Activated T-cell treated with anti-CD3 and anti-CD28 coated beads, Interleukin-2, amount 50 U/mL, for 48 hours (primary cell): ENCODE measurements around the gene FRMPD1.
A peak's percentile ranks its signal among the peaks of the same experiment; 100 is the strongest.
"Not testable (repeated sequence)": the region's sequence is repeated elsewhere in the genome, so short reads cannot be mapped to it uniquely, and the experiment has no call there.

ENCODE experiments used
- DNase-seq, 2 experiments: peaks; one replicate each; pipeline ENCODE4 v3.0.0-alpha.2; 2020

The FRMPD1 gene

DNA sequence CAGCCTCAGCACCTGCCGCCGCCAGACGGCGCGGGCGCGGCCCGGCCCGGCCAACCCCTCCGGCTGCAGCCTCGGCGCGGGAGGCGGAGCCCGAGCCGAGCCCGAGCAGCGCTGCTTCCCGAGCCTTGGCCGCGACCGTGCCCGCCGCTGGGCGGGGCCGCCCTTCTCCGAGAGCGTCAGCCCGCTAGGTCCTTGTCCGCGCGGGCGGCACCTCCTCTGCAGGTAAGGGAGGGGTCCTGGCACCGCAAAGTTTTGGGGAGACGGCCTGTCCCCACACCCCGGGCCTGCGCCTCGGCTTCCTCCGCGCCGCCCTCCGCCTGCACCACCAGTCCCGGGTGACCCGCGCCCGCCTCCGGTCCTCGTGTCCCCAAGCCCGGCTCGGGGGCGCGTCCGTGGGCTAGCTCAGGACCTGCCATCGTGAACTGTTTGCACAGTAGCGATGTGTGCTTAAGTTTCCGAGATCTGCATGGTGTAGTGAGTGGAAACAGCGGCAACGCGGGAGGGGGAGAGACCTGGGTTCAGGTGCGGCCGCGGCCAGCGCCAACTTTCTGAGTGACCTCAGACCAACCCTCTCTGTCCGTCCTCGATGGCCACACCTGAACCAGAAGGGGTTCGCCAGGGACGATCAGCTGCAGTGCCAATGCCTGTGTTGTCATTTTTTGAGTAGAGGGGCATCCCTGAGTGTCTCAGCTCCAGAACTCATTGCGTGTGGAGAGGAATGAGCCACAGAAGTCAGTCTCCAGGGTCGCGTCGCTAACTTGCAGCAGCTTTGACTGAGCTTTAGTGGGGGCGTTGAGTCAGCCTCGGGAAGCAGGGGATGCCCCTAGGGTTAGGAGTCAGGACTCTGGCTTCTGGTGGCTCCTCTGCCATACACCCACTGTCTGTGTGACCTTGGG is at the start of gene FRMPD1:
Gene FRMPD1, plus strand, starts transcription at position 82 of the 896 bp plus-strand sequence. CDS start 41,688 bp downstream, outside the sequence.
- peak; percentile 62 to 75 for DNase-seq

DNA sequence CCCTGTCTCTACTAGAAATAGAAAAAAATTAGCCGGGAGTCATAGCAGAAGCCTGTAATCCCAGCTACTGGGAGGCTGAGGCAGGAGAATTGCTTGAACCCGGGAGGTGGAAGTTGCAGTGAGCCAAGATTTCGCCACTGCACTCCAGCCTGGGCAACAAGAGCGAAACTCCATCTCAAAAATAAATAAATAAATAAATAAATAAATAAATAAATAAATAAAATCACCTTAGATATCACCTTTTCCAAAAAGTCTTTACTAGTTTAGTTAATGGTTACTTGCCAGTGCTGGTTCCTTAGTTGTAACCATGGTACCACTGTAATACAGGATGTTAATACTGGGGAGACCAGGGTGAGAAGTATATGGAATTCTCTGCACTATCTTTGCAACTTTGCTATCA is 48.7 kb upstream of the FRMPD1 start:
- DNase-seq: not testable (repeated sequence)

DNA sequence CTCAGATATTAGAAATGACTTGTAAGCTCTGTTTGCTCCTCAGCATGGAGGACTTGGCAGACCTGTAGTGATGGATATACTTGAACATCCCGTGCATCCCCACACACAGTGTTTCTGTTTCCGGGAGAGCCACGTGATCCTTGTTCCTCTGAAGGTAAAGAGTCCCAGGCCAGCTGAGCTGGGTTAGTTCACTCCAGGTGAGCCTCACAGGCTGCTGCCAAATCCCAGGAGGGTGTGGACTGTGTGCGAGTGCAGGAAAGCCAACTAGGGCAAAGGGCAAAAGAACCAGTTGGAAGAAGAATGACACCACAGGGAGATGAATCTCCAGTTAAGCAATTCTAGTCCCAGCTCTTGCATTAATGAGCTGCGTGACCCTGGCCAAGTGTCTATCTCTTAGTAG is 47.9 kb upstream of the FRMPD1 start:
- DNase-seq: no peak

DNA sequence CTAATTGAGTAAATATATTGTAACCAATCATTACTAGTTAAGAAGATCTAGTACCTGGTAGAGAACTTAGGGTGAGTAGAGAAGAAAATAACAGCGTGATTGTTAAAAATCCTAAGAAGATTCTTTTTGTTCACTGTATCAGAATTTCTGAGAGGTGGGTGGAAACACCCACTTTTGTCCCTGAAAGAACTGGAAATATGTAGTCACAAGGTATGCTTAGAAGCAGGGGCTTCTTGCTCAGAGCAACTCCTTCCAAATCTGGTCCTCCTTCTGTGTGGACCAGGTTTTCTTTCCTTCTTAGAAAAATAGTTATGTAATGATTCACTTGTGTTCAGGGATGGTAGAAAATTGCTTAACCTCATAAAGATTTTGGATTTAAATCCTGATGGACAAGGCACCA is 46.5 kb upstream of the FRMPD1 start:
- no peak for DNase-seq

DNA sequence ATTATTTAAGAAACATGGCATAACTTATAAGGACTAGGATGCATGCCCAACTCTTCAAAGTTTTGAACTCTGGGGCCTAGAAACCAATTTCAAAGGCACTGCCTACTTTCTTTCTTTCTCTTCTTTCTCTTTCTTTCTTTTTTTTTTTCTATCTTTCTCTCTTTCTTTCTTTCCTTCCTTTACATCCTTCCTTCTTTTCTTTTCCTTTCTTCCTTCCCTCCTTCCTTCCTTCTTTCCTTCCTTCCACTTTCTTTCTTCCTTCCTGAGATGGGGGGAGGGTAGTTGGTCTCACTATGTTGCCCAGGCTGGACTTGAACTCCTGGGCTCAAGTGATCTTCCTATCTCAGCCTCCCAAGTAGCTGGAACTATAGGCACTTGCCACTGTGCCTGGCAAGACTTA is 42.5 kb upstream of the FRMPD1 start:
- no peak for DNase-seq

- DNase-seq: no peak
These were observed 40.9 kb upstream of the FRMPD1 start for GRCh38 chr9:37609735-37610397.

DNA sequence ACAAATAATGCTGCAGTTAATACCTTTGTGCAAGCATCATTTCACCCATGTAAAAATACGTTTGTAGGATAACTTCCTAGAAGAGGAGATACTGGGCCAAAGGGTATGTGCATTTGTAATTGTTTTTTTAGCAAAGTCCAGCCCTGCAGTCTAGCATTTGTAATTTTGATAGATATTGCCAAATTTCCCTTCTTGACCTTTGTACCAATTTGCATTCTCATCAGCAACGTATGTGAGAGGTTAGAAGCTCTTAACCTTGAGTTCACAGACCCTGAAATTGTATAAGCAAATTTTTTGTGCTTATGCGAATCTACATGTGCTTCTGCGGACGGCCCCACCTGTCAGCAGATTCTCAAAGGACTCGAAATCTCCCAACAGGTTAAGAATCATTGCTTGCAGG is 39.7 kb upstream of the FRMPD1 start:
- DNase-seq: no peak

DNA sequence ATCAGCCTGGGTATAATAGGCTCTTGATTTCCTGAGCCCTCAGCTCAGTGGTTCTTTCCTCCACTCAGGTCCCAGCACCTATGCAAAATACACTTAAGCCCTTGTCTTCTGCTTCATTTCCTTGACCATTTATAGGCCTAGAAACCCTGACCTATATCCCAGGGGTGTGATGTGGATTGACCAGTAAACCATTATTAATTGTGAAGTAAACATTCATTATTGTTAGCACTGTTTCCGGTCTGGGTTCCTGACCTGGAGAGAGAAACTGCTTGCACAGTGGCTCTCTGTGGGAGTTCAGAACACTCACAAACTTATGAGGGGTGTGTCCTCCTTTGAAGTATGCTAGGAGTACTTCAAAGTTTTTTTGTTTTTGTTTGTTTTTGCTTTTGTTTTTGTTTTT is 38.8 kb upstream of the FRMPD1 start:
- DNase-seq: no peak

DNA sequence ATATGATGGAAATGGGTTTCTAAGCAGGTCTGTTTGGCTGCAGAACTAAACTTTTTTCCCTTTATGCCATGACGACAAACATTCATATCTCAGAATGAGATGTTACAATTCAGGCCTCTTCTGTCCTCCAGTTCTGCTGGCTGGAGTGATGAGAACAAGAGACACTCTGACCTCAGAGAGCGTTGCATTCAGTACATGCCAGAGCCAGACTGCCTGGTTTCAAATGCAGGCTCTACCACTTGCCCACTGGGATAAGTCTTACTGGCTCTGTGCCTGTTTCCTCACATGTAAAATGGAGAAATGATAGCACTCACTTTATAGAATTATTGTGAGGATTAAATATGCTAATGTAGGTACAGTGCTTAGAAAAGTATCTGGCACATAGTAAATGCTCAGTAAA is 33.6 kb upstream of the FRMPD1 start:
- DNase-seq: no peak

DNA sequence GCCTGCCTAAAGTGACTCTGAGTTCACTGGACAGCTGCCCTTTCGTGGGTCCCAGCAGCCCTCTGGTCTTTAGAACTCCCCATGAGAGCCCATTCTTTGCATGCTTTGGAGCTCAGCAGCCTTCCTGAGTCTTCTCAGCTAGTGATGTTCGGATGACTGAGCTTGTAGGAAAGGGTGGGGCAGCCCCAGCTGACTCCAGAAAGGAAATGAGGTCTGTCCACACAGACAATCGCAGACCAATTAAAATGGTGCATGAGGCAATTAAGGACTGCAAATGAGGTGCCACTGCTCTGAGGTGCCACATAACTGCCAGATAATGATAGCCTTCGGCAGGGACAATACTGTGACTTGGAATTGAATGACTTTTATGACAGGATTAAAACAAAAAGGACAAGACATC is 32.9 kb upstream of the FRMPD1 start:
- no peak for DNase-seq

DNA sequence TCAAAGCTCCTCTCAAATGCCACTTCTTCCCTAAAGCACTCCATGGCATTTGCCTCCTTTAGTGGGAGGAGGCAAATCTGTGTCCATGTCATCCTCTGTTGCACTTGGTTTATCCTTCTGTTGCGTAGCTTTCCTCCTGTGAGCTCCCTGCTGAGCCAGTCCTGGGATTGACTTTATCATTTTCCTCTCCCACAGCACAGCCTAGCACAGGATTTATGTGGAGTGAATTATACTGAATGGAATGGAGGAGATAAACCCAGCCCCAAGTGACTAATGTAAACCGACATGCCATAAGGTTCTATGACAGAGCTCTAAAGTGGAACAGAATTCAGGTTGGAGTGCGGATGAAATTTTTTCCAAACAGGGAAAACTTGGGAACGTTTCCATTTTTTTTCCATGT is 31.9 kb upstream of the FRMPD1 start:
- DNase-seq: no peak

DNA sequence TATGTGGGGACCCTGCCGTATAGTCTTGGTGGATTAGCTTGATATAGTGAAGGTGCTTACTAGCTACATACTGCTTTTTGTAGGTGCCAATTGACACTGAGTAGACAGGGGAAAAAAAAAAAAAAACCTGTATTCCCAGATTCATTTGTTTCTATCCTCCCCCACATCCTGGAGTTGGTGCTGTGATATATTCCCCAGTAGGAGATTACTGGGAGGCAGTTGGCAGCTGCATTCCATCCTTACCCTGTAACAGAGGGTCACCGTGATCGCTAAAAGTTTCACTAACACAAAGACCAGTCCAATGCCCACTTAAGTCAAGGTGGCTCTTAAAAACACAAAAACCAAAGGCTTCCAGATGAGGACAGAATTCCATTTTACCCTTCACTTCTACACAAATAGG is 30.9 kb upstream of the FRMPD1 start:
- no peak for DNase-seq

- DNase-seq: no peak
These were observed 30.4 kb upstream of the FRMPD1 start for GRCh38 chr9:37620396-37620795.

DNA sequence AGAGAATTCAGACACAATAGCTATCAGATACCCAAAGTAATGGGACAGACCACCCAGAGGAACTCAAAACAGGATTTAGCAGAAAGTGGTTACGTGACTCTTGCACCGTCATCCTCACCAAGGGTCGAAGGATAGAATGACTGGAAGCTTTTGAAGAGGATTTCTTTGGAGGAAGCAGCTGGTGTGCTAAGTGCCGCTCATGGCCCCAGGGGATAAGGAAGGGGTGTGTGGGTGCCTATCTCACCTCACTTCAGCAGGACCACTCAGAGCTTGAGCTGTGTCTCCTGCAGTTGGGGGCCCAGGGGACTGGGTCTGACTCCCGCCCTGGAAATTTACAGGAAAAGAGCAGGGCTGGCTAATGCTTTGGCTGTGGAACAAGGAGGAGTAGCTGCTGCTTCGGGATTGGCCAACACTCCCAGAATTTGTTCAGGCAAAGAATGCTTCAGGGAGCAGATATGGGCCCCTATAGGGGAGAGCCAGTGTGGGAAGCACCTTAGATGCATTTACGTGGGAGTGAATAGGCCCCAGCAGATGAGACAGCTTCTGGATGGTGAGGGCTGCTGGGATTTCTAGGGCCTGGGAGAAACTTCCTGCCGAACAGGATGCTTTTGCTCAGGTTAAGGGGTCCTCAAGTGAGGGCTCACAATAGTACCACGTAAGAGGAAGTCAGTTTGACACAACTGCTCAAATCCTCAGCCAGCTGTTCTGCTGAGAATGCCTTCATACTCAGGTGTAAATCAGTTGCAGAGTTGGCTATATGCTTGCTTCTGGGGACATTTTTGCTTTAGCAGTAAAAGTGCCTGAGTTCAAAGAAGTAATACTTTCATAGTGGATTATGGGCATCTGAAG is 29.3 kb upstream of the FRMPD1 start:
- DNase-seq: no peak

DNA sequence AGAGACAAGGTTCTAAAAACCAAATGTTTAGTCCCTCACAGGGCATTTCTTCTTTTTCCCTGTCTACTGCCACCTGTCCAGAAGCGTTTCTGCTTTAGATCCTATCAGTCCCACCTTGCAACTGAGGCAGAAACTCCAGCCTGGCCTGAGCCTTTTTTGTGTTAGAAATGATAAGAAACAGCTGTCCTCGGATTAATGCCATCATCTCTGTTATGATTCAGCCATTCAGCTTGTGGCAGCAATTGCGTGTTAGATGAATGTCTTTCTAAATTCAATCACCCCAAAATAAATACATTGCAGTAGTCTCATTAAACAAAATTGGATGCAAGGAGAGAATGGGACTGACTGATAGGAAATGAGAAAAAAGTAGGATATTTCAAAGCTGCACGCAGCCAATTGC is 28.3 kb upstream of the FRMPD1 start:
- DNase-seq: no peak

DNA sequence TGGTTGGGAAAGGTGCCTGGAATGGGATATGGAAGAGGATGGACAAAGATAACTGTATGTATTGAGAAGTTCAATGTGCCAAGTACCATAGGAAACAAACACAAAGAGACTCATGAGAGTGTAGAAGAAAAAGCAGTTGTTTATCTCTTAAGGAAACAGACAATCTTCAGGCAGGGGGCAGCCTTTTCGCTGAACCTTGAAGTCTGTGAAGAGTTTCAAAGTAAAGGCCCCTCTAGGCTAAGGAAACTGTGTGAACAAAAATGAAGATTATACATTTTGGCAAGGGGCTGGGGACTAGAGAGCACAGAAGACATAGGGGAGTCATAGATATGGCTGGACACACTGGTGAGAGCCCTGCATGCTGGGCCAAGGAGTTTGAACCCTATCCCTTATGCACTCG is 27.5 kb upstream of the FRMPD1 start:
- no peak for DNase-seq

- DNase-seq: no peak
These were observed 26.7 kb upstream of the FRMPD1 start for GRCh38 chr9:37624073-37624472.

GRCh38 chr9:37625036-37625757 is 25.6 kb upstream of the FRMPD1 start:
- no peak for DNase-seq

- no peak for DNase-seq
These were observed 25.0 kb upstream of the FRMPD1 start for GRCh38 chr9:37625758-37626147.

- no peak for DNase-seq
These were observed 24.0 kb upstream of the FRMPD1 start for GRCh38 chr9:37626708-37627292.

DNA sequence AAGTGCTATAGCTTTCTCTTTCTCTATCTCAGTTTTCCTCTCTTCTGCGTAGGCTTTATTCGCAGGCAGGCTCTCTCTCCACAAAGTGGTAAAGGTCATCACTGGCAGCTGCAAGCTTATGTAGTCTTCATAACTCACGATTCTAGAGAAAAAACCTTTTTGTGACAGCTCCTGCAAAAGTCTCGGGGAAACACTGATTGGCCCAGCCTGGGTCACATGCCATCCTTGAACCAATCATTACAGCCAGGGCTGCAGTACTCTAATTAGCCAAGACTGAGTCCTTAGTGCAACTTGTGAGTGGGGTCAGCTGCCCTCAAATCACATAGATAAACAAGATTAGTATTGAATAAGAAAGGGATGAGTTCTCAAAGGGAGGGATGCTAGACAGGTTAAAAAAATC is 18.3 kb upstream of the FRMPD1 start:
- no peak for DNase-seq

GRCh38 chr9:37635808-37636207 is 14.9 kb upstream of the FRMPD1 start:
- DNase-seq: no peak
